Measurements from ENCODE around the gene FOXN3.

DNA sequence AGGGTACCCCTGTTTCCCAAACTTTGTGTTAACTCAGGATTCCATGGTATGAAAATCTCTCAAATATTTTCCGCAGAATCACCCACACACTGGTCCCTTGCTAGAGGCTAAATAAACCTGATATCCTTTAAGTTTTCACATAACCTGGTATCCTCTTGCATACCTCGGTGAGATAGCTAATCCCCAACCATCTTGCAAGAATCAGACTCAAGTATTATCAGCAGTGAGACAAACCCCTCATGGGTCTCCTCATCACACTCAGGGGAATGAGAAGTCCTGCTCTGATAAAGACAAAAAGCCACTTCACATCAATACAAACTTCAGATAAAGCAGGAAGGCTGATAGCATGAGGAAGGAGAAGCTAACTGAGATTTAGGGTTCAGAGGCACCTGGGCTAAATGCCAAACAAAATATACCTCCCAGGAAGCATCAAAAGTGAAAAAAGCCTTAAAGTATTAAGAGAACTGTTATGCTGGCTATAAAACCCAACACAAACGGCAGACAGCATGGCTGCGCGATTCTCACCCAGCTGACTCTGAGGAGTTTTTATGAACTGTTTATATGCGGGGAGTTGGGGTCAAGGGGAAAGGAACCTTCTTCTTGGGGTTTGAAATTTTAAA is 96.5 kb downstream of the FOXN3 start:
- TF ChIP-seq, protein P1, sequence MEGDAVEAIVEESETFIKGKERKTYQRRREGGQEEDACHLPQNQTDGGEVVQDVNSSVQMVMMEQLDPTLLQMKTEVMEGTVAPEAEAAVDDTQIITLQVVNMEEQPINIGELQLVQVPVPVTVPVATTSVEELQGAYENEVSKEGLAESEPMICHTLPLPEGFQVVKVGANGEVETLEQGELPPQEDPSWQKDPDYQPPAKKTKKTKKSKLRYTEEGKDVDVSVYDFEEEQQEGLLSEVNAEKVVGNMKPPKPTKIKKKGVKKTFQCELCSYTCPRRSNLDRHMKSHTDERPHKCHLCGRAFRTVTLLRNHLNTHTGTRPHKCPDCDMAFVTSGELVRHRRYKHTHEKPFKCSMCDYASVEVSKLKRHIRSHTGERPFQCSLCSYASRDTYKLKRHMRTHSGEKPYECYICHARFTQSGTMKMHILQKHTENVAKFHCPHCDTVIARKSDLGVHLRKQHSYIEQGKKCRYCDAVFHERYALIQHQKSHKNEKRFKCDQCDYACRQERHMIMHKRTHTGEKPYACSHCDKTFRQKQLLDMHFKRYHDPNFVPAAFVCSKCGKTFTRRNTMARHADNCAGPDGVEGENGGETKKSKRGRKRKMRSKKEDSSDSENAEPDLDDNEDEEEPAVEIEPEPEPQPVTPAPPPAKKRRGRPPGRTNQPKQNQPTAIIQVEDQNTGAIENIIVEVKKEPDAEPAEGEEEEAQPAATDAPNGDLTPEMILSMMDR (IDR thresholded peaks at IDR 0.05): no peak
- TF ChIP-seq, protein P2, sequence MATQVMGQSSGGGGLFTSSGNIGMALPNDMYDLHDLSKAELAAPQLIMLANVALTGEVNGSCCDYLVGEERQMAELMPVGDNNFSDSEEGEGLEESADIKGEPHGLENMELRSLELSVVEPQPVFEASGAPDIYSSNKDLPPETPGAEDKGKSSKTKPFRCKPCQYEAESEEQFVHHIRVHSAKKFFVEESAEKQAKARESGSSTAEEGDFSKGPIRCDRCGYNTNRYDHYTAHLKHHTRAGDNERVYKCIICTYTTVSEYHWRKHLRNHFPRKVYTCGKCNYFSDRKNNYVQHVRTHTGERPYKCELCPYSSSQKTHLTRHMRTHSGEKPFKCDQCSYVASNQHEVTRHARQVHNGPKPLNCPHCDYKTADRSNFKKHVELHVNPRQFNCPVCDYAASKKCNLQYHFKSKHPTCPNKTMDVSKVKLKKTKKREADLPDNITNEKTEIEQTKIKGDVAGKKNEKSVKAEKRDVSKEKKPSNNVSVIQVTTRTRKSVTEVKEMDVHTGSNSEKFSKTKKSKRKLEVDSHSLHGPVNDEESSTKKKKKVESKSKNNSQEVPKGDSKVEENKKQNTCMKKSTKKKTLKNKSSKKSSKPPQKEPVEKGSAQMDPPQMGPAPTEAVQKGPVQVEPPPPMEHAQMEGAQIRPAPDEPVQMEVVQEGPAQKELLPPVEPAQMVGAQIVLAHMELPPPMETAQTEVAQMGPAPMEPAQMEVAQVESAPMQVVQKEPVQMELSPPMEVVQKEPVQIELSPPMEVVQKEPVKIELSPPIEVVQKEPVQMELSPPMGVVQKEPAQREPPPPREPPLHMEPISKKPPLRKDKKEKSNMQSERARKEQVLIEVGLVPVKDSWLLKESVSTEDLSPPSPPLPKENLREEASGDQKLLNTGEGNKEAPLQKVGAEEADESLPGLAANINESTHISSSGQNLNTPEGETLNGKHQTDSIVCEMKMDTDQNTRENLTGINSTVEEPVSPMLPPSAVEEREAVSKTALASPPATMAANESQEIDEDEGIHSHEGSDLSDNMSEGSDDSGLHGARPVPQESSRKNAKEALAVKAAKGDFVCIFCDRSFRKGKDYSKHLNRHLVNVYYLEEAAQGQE (IDR thresholded peaks at IDR 0.05; ENCODE audit: insufficient read depth in 1 of 2, low read depth in 2 of 2, low read length in 1 of 2): no peak
- TF ChIP-seq POLR2AphosphoS5 (IDR thresholded peaks at IDR 0.05; ENCODE audit: low read depth, low read length): no peak
- TF ChIP-seq TCF7L2 (IDR thresholded peaks at IDR 0.05; ENCODE audit: low read depth, low read length): no peak
- no peak for TF ChIP-seq SIN3A (IDR thresholded peaks at IDR 0.05; ENCODE audit: borderline replicate concordance, insufficient read depth, low read depth, low read length)
